Stomach (tissue), 9 donors: ENCODE results near the gene C11orf91. TPM values are rescaled to one million over a fixed set of nuclear protein-coding genes. Genes with fewer than 3 reads are reported as not detected.
"Not testable (repeated sequence)": the region's sequence is repeated elsewhere in the genome, so short reads cannot be mapped to it uniquely, and the experiment has no call there.

Experiments
- DNase-seq, 2 donors: peaks; one replicate each; pipeline versions ENCODE4 v3.0.0 to v3.0.0-alpha.2; 2013 to 2019
- H3K27ac ChIP-seq, 5 donors: fragments of 200-600 bp in 4 of 5; sonication (generic) in 4 of 5; one replicate each; pipeline ENCODE4 v1.5.1; 2013 to 2019; ENCODE audit warnings: mild to moderate bottlenecking in 1 of 5, moderate library complexity in 1 of 5
- H3K27me3 ChIP-seq, 3 donors: fragments of 200-600 bp; sonication (generic); one replicate each; pipeline ENCODE4 v1.5.1; 2017 to 2019; ENCODE audit warnings: mixed run types in 1 of 3
- H3K36me3 ChIP-seq, 4 donors: fragments of 200-600 bp; sonication (generic); 1 replicate in 3 of 4; 2 replicates in 1 of 4; pipeline ENCODE4 v1.5.1; 2016 to 2019
- H3K4me1 ChIP-seq, 4 donors: fragments of 200-600 bp; sonication (generic); one replicate each; pipeline ENCODE4 v1.5.1; 2016 to 2019
- H3K4me3 ChIP-seq, 4 donors: fragments of 200-600 bp; sonication (generic) in 3 of 4; one replicate each; pipeline ENCODE4 v1.5.1; 2016 to 2019; ENCODE audit warnings: mild to moderate bottlenecking in 1 of 4
- H3K9me3 ChIP-seq, 4 donors: fragments of 200-600 bp; sonication (generic); one replicate each; pipeline ENCODE4 v1.5.1; 2016 to 2019
- EP300 ChIP-seq: sonication (generic); formaldehyde crosslinking; IDR thresholded peaks from one replicate; pipeline ENCODE4 v1.6.1; 2017; ENCODE audit warnings: antibody characterized with exemption
- POLR2A ChIP-seq, 4 donors: fragments of 450-650 bp; IDR thresholded peaks; one replicate each; pipeline ENCODE4 v1.6.1; 2016; ENCODE audit warnings: antibody characterized with exemption in 4 of 4, control low read depth in 2 of 4, mild to moderate bottlenecking in 1 of 4, moderate library complexity in 1 of 4
- POLR2AphosphoS5 ChIP-seq, 3 donors: sonication (generic); formaldehyde crosslinking; IDR thresholded peaks; one replicate each; pipeline ENCODE4 v1.6.1; 2016; ENCODE audit warnings: antibody characterized with exemption in 3 of 3
- WGBS, 5 donors: extraction: QIAGEN DNeasy Blood & Tissue Kit in 3 of 5; methylation state at CpG; one replicate each; pipeline versions ENCODE4 v1.1.5 to v1.1.7; 2013 to 2018; 5-methylcytosine and 5-hydroxymethylcytosine counted together
- intact Hi-C: fragments of 100-400 bp; cut with DNase I; formaldehyde crosslinking; loops from one replicate; pipeline ENCODE4 v1.15.1; 2023; ENCODE audit warnings: low total_unique reads
- polyA plus RNA-seq, 3 donors: library from polyadenylated mRNA; stranded (reverse); fragments of 200-250 nt; gene quantifications; one replicate each; pipeline ENCODE4 v1.2.3, GENCODE V29; 2013
- total RNA-seq, 5 donors: library from RNA; depleted of rRNA; stranded (reverse); fragments of >200 nt; gene quantifications; one replicate each; pipeline versions ENCODE4 v1.1.0 to v1.2.3, GENCODE V29; 2014 to 2016
- TF ChIP-seq, protein P1 (sequence below), 7 experiments: fragments of 450-650 bp in 4 of 7; fragments of 200-600 bp in 3 of 7; sonication (generic) in 3 of 7; IDR thresholded peaks; one replicate each; pipeline ENCODE4 v1.5.1; 2016 to 2019; ENCODE audit warnings: antibody characterized with exemption in 7 of 7, control low read depth in 2 of 7, mild to moderate bottlenecking in 1 of 7
- donor health status: healthy with polysubstance abuse.
- donor health status: Bipolar disorder and iron deficiency.
- donor health status: healthy.

Gene C11orf91
- total and polyA plus RNA-seq, 8 donors, result not detected

DNA sequence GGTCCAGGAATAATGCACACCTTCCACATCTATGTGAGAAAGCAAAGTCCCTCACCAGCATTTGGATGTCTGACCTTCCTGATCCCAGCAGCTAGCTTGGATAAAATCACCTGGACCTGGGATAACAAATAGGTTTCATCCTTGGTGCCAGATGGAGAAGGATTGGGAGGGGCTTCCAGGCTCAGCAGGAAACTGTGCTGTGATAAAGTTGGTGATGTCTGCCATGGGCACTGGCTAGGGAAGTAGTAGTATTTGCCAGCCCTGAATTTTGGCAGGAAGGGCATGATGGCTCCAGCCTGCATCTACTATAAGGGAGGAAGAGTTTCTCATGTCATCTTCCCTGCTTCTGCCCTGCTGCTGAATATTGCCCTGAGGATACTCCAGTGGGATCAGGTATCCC lies 37.5 kb downstream of the C11orf91 start:
- peaks cover 0 to 11% (median 0%) of the 10 kb centered on the region in 3 donors for H3K27me3 ChIP-seq
- DNase-seq, result no peak
- intact Hi-C loops, result no loop called here
- no peaks in the 10 kb centered on the region for H3K36me3 ChIP-seq
- H3K4me1 ChIP-seq, result no peaks in the 10 kb centered on the region
- H3K9me3 ChIP-seq, result no peaks in the 10 kb centered on the region
- H3K4me3 ChIP-seq, result no peak overlapping the region
- H3K27ac ChIP-seq, result no peak overlapping the region
- TF ChIP-seq POLR2A (IDR thresholded peaks at IDR 0.05), result no peak
- TF ChIP-seq, protein P1, sequence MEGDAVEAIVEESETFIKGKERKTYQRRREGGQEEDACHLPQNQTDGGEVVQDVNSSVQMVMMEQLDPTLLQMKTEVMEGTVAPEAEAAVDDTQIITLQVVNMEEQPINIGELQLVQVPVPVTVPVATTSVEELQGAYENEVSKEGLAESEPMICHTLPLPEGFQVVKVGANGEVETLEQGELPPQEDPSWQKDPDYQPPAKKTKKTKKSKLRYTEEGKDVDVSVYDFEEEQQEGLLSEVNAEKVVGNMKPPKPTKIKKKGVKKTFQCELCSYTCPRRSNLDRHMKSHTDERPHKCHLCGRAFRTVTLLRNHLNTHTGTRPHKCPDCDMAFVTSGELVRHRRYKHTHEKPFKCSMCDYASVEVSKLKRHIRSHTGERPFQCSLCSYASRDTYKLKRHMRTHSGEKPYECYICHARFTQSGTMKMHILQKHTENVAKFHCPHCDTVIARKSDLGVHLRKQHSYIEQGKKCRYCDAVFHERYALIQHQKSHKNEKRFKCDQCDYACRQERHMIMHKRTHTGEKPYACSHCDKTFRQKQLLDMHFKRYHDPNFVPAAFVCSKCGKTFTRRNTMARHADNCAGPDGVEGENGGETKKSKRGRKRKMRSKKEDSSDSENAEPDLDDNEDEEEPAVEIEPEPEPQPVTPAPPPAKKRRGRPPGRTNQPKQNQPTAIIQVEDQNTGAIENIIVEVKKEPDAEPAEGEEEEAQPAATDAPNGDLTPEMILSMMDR (IDR thresholded peaks at IDR 0.05), result no peak
- TF ChIP-seq EP300, result no peak
- no peak for TF ChIP-seq POLR2AphosphoS5 (IDR thresholded peaks at IDR 0.05)

DNA sequence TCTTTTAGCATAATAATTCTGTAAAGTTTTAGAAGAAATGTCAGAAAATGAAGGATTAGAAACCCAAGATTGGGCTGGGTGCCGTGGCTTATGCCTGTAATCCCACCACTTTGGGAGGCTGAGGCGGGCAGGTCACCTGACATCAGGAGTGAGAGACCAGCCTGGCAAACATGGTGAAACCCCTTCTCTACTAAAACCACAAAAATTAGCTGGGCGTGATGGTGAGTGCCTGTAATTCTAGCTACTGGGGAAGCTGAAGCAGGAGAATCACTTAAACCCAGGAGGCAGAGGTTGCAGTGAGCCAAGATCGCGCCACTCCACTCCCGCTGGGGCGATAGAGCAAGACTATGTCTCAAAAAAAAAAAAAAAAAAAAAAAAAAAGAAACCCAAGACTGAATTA lies 39.1 kb downstream of the C11orf91 start:
- H3K36me3 ChIP-seq, H3K9me3 ChIP-seq, H3K27ac ChIP-seq, intact Hi-C loops, H3K4me3 ChIP-seq, H3K4me1 ChIP-seq, DNase-seq: not testable (repeated sequence)
- H3K27me3 ChIP-seq, result peaks cover 0 to 15% (median 0%) of the 10 kb centered on the region in 3 donors
- 77 to 94% (median 92%) methylated on average over 7 of the region's 7 CpGs for WGBS, 5 donors

DNA sequence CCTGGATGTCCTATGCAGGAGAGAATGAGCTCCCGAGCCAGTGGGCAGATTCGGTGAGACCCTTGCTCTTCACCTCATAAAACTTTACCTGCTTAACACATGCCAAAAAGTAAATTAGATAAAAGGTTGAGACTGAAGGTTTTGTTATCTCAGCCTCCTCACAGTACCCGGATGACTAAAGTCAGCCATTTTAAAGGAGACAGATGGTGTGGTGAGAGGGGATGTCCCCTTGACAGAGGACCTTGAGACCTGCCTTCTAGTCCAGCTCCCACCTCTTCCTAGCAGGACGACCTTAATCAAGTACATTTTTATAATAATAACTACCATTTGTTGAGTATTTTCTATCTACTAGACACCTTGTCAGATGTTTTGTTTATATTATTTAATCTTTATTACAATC lies 39.7 kb downstream of the C11orf91 start:
- 84 to 90% (median 88%) methylated on average over 4 of the region's 4 CpGs for WGBS, 5 donors
- no peak for DNase-seq
- Histone ChIP-seq H3K27ac (no peak overlapping the region), H3K4me3 (no peak overlapping the region), H3K4me1 (no peaks in the 10 kb centered on the region), H3K36me3 (no peaks in the 10 kb centered on the region), H3K9me3 (no peaks in the 10 kb centered on the region), H3K27me3 (peaks cover 0 to 13% (median 0%) of the 10 kb centered on the region in 3 donors)
- intact Hi-C loops, result no loop called here
- no peak for TF ChIP-seq EP300

- peaks cover 0 to 4% (median 0%) of the 10 kb centered on the region in 3 donors for H3K27me3 ChIP-seq
- H3K4me1 ChIP-seq, result no peaks in the 10 kb centered on the region
- no peak overlapping the region for H3K4me3 ChIP-seq
- intact Hi-C loops, result no loop called here
- no peaks in the 10 kb centered on the region for H3K36me3 ChIP-seq
- no peak for DNase-seq
- no peak overlapping the region for H3K27ac ChIP-seq
- TF ChIP-seq, protein P1 (IDR thresholded peaks at IDR 0.05), result no peak
- TF ChIP-seq POLR2AphosphoS5 (IDR thresholded peaks at IDR 0.05) (no peak), POLR2A (IDR thresholded peaks at IDR 0.05) (no peak), EP300 (no peak)
- H3K9me3 ChIP-seq, result no peaks in the 10 kb centered on the region
- 76 to 94% (median 83%) methylated on average over 5 of the region's 5 CpGs for WGBS, 5 donors
Observed at GRCh38 chr11:33659370-33660139, 41.1 kb downstream of the C11orf91 start.

- Histone ChIP-seq H3K36me3 (no peaks in the 10 kb centered on the region), H3K4me1 (no peaks in the 10 kb centered on the region), H3K27ac (no peak overlapping the region), H3K27me3 (peaks cover 0 to 4% (median 0%) of the 10 kb centered on the region in 3 donors), H3K9me3 (no peaks in the 10 kb centered on the region), H3K4me3 (no peak overlapping the region)
- no peak for DNase-seq
- 79 to 88% (median 83%) methylated on average over 22 of the region's 22 CpGs for WGBS, 5 donors
- intact Hi-C loops, result no loop called here
- TF ChIP-seq, protein P1 (IDR thresholded peaks at IDR 0.05), result no peak
- no peak for TF ChIP-seq POLR2AphosphoS5 (IDR thresholded peaks at IDR 0.05)
- TF ChIP-seq POLR2A (IDR thresholded peaks at IDR 0.05), result no peak
- TF ChIP-seq EP300, result no peak
Observed at GRCh38 chr11:33658195-33658900, 42.3 kb downstream of the C11orf91 start.
